SK-N-SH (cell line): ENCODE results near the gene NDFIP1.

ENCODE experiments used
- CTCF ChIP-seq: fragments of 200-600 bp; sonication (generic); IDR thresholded peaks from 2 replicates; pipeline ENCODE4 v1.6.1; 2017; ENCODE audit warnings: antibody characterized with exemption, mild to moderate bottlenecking, moderate library complexity
- EZH2phosphoT487 ChIP-seq: fragments of 200-600 bp; sonication (generic); IDR thresholded peaks from 2 replicates; pipeline ENCODE4 v1.6.1; 2017; ENCODE audit warnings: low read depth, mixed run types, mild to moderate bottlenecking, antibody characterized with exemption, moderate library complexity, borderline replicate concordance
- JUND ChIP-seq: IDR thresholded peaks from 2 replicates; pipeline ENCODE4 v1.4.0; 2012
- NRF1 ChIP-seq: IDR thresholded peaks from 2 replicates; pipeline ENCODE4 v1.6.1; 2012; ENCODE audit warnings: low read depth, mild to moderate bottlenecking, low read length
- POLR2AphosphoS5 ChIP-seq: IDR thresholded peaks from 2 replicates; pipeline ENCODE4 v1.6.1; 2012; ENCODE audit warnings: low read depth, low read length
- RFX5 ChIP-seq: IDR thresholded peaks from 2 replicates; pipeline ENCODE4 v1.6.1; 2012; ENCODE audit warnings: mild to moderate bottlenecking, improper control_type of control experiment, low read length
- TEAD4 ChIP-seq: IDR thresholded peaks from 2 replicates; pipeline ENCODE4 v1.4.0; 2012; ENCODE audit warnings: mild to moderate bottlenecking, borderline replicate concordance; ENCODE audit not compliant: insufficient read depth
- YY1 ChIP-seq: IDR thresholded peaks from 2 replicates; pipeline ENCODE4 v1.4.0; 2012; ENCODE audit warnings: low read depth, mild to moderate bottlenecking
- TF ChIP-seq, protein P1 (sequence below): IDR thresholded peaks from 2 replicates; pipeline ENCODE4 v1.4.0; 2012; ENCODE audit warnings: low read depth, borderline replicate concordance

GRCh38 chr5:142063376-142063775 lies 45.2 kb upstream of the NDFIP1 start:
- TF ChIP-seq NRF1 (no peak), CTCF (no peak), TEAD4 (no peak), POLR2AphosphoS5 (no peak), RFX5 (no peak), YY1 (no peak), EZH2phosphoT487 (no peak), JUND (no peak)
- TF ChIP-seq, protein P1, sequence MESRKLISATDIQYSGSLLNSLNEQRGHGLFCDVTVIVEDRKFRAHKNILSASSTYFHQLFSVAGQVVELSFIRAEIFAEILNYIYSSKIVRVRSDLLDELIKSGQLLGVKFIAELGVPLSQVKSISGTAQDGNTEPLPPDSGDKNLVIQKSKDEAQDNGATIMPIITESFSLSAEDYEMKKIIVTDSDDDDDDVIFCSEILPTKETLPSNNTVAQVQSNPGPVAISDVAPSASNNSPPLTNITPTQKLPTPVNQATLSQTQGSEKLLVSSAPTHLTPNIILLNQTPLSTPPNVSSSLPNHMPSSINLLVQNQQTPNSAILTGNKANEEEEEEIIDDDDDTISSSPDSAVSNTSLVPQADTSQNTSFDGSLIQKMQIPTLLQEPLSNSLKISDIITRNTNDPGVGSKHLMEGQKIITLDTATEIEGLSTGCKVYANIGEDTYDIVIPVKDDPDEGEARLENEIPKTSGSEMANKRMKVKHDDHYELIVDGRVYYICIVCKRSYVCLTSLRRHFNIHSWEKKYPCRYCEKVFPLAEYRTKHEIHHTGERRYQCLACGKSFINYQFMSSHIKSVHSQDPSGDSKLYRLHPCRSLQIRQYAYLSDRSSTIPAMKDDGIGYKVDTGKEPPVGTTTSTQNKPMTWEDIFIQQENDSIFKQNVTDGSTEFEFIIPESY, result no peak
